GM21367 (cell line): ENCODE data around the gene LRFN5.

Experiments used
- ATAC-seq: cut with Tn5 transposase; IDR thresholded peaks from one replicate; pipeline ENCODE4 v1.9.1; 2021; ENCODE audit not compliant: unreplicated experiment

Gene LRFN5

GRCh38 chr14:41766772-41767171 is 160.1 kb downstream of the LRFN5 start:
- ATAC-seq = no peak

DNA sequence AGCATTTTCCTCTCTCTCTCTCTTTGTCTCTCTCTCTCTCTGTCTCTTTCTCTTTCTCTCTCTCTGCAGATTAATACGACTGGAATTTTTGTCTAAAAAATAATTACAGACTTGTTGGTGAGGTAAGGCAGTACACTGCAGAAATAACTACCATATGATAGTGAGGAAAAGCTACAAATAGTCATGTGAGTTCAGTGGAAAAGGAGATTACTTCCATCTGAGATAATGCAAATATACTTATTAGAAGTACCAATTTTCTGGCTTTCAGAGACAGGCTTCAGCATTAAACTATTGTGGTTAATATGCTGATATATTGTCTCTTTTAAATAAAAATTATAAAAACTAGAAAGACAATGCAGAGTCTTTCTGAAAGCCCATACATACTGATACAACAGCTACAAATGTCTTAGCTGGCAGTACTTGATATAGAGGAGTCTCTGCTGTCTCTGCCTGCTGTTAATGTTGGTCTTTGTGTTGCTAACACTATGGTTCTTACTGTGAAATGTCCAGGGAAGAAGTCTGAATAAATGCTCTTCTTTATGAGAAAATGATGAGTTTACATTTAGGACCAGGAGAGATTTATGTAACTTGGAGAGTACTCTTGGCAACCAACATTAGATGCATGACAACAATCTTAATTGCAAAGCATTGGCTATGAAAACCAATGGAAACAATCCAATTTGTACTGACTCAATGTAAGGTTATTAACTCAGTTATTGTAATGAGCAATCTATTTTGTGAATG is 167.0 kb downstream of the LRFN5 start:
- no peak for ATAC-seq

DNA sequence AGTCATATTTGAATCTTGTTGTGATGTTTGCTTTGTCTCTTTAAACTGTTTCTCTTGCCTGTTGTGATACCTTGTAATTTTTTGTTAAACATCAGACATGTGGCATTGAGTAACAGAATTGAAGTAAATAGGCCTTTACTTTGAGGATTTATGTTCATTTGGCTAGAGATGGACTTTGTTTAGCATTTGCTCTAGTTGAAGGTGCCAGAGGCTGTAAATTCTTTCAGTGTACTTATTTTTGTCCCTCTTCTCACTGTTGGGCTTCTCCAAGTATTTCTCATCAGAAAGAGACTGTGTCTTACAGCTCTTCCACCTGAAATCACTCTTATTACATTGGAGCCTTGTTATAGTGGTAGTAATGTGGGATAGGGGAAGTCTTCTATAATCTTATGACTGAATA is 175.8 kb downstream of the LRFN5 start:
- ATAC-seq = no peak

DNA sequence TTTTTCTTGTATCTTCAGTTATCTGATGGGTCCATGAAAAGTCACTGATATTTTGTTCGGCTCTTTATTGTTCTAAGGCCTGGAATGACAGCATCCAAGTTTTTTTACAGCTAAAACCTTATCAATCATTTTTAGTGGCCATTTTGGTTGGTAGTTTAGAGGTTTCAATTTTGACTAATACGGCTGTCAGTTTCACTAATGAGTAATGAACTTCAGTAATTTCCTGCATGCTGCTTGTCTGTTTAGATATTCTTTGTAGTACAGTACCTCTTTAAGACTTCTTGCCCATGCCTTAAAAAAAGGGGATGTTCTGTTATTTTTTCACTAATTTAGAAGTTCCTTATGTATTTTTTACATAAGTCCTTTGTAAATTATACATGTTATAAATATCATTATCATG is 176.7 kb downstream of the LRFN5 start:
- ATAC-seq = no peak

DNA sequence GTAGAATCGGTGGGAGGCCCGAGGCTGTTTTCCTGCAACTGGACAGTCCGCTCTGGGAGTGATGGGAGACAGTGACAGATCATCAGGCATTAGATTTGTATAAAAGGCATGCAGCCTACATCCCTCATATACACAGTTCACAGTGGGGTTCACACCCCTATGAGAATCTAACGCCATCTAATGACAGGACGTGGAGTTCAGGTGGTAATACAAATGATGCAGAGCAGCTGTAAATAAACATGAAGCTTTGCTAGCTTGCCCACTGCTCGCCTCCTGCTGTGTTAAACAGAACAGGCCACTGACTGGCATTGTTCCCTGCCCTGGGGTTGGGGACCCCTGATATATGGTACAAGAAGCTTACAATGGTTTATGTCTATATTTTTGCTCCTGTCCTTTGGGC is 179.0 kb downstream of the LRFN5 start:
- ATAC-seq = no peak

GRCh38 chr14:41799817-41800216 is 193.1 kb downstream of the LRFN5 start:
- ATAC-seq = no peak

- no peak for ATAC-seq
Observed at GRCh38 chr14:41805633-41806032, 199.0 kb downstream of the LRFN5 start.

- ATAC-seq = no peak
Observed at GRCh38 chr14:41806366-41806975, 199.8 kb downstream of the LRFN5 start.

DNA sequence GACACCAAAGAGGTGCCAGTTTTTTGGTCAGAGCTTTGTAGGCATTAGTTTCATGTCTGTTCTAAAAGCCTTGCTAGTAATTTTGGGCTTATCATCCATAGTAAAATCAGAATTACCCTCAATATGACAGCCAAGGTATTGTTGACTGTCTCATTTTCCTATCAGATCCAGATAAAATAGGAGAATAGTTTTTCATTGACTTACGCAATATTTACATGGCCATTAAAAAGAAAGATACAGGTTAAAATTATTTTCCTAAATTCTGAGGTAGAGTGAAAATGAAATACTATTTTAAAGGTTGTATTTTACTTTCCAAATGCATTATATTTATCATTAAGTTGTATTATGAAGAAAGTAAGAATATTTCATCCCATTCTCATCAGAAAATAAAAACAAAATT is 203.7 kb downstream of the LRFN5 start:
- no peak for ATAC-seq

DNA sequence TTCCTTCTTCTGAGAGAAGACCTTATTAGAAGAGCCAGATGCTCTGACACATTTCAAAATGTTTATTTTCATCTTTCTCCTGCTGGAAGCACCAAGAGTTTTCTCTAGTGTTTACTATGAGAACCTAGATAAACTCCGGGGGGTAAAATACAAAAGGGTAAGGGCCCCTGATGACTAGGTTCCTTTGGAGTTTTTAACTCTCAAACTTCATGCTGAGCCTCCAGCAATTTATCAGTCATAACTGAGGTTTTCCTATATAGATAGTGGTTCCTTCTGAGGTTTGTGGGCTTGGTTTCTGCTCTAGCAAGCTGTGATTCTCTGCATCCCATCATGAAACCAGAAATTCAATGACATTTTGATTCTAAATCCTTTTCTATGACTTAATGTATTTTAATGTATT is 210.9 kb downstream of the LRFN5 start:
- ATAC-seq = no peak

GRCh38 chr14:41824441-41824840 is 217.8 kb downstream of the LRFN5 start:
- no peak for ATAC-seq

DNA sequence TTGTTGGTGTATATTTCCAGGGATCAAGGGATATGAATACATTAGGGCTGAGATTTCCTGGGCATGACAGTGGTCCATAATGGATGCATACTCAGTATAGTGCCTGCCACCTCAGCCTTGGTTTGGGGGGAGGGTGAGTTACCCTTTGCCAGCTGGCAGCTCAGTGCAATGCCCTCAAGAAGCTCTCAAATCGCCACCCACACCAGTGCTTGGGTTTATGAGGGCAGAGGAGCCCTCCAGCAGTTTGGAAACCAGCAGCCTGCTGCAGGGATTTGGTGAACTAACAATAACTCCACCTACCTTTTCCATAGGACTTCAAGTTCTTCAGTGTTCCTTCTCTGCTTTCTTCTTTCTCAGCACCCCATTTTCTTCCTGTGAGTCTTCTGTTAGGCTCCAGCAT is 218.9 kb downstream of the LRFN5 start:
- ATAC-seq = no peak

DNA sequence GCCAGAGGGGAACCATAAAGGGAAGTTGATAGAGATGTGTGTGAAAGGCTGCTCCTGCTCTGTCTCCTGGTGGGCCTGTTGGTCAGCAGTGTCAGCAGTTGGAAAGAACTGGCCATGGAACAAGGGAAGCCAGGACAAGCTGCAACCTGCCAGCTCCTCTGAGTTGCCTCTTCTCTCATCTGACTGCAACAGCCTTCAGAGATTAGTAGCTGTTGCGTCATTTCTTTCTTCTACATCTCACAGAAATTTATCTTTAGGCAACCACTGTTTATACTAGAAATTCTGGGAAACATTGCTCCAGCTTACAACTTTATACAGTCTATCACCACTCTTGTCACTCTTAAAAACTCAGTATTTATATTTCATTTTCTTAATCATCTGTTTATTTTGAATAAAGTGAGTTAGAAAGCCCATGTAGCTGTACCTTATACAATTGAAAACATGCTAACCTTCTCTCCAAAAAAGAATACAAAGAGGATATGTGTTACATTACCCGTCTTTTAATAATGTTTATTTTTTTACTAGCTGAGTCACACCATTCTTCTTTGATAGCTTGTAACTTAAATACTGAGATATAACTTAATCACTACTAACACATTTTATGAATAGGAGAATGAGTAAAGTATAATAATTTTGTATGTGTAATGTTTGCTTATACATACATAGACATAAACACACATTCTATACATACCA is 224.2 kb downstream of the LRFN5 start:
- ATAC-seq = no peak

DNA sequence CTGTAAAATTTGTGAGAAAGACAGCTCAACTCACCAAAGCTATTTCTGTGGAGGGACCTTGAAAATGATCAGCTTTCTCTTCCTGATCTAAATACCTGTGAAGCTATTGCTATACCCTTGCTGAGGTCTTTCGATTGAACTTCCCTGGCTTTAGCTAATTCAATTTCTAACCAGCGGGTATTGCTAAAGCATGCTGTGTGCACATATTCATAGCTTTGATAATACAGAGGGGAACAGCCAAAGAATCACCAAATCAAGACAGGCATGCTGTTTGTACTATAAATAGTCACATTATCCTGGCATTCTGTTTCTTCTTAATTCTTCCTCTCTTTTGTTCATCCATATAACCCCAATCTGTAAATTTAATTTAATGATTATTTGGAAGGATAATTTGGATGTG is 233.0 kb downstream of the LRFN5 start:
- no peak for ATAC-seq

- no peak for ATAC-seq
Observed at GRCh38 chr14:41859336-41859735, 252.7 kb downstream of the LRFN5 start.

DNA sequence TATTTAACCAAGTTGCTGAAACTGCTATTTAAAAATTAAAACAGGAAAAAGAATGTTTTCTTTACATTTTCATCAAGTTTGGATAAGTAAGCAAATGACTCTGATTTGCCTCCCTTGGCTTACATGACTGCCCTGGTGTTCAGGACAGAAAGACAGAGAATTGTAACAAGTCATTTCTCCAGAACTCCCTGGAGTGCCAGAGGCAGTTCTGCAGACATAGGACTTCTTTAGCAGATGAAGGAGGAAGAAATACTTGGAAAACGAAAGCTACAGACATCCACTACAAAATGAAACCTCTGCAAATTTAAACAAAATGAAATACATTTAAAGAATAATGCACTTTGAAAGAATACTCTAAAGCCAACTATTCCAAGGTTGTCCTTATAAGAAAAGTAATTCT is 253.9 kb downstream of the LRFN5 start:
- ATAC-seq = no peak

DNA sequence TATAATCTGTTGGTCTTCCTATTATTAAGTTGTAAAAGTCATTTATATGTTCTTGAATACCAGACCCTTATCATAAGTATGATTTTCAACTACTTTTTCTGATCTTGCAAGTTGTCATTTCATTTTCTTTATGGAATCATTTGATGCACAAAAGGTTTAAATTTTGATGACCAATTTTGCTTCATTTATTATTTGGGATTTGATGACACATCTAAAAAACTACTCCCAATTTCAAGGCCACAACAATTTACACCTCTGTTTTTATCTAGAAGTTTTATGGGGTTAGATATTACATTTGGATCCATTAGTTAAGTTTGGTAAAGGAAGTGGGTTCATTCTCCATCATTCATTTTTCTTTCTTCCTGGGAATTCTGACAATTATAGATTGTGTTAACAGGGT is 259.2 kb downstream of the LRFN5 start:
- ATAC-seq = no peak

DNA sequence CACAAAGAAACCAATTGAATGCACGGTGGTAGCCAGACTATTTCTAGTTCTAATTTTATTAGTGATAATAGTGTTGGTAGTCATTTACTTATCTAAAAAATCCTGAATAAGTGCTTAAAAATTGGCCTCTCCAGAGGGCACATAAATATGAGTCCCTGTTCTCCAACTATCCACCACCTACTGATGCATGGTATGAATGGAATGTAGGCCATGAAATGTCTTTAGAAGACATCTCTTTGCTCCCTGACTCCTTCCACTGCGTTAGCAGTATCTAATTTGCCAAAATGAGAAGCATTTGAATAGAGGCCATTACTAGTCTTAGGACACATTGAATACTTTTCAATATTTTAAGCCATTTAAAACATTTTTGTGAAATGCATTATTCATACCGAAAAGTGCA is 261.7 kb downstream of the LRFN5 start:
- no peak for ATAC-seq

- no peak for ATAC-seq
Observed at GRCh38 chr14:41872931-41873685, 266.4 kb downstream of the LRFN5 start.

DNA sequence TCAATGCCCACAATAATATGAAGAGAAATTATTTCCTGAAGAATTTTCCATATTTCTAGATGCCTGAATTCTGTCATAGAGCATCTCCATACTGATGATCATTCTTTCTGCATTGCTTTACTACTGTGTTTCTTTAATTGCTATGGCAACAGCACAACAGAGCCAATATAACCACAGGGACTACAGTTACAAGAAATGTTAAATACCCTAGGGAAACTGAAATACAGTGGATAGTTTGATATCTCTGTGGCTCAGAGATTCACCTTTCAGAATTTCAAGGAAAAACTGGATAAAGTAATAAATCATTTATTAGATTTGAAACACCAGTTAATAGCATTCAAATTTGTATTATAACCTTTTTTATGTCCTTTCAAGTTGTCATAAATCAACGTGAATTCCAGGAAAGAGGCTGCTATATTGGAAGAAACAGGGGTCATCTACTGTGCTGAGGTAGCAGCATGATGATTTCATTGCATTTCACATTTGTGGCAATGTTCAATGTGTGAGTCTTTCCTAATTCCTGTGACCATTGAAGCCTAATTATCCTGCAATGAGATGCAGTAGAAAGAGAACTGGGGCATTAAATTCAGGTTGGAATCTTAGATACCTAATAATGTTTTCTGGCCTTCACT is 267.1 kb downstream of the LRFN5 start:
- ATAC-seq = no peak

- ATAC-seq = no peak
Observed at GRCh38 chr14:41875116-41875515, 268.4 kb downstream of the LRFN5 start.
